Activated T-helper 1 cell treated with anti-CD3 and anti-CD28 coated beads, Interleukin-12 subunit alpha, Interleukin-12 subunit beta, Interleukin-2, Interleukin-4 antibody, amounts not matched to agents 30 ng/mL and 10 ng/mL and 1 ng/mL, durations not matched to agents 14 hours and 24 hours and 36 hours (primary cell): ENCODE results near the gene KSR2. TPM values are rescaled to one million over a fixed set of nuclear protein-coding genes. Genes with fewer than 3 reads are reported as not detected.

Experiments used
- DNase-seq: peaks from one replicate; pipeline ENCODE4 v3.0.0; 2021; ENCODE audit warnings: low spot score
- H3K27ac Mint-ChIP-seq: one replicate; pipeline ENCODE4 v1.8.0; 2021; ENCODE audit warnings: mild to moderate bottlenecking, mixed read lengths
- H3K27me3 Mint-ChIP-seq: one replicate; pipeline ENCODE4 v1.8.0; 2022; ENCODE audit warnings: mild to moderate bottlenecking, moderate library complexity, mixed read lengths; ENCODE audit not compliant: insufficient read depth
- H3K36me3 Mint-ChIP-seq: one replicate; pipeline ENCODE4 v1.8.0; 2021; ENCODE audit warnings: low read depth, mixed read lengths
- H3K4me1 Mint-ChIP-seq: one replicate; pipeline ENCODE4 v1.8.0; 2021; ENCODE audit warnings: low read depth, mixed read lengths
- H3K4me3 Mint-ChIP-seq: one replicate; pipeline ENCODE4 v1.8.0; 2021; ENCODE audit warnings: mild to moderate bottlenecking, moderate library complexity, mixed read lengths
- H3K9me3 Mint-ChIP-seq: one replicate; pipeline ENCODE4 v1.8.0; 2021; ENCODE audit warnings: mixed read lengths
- intact Hi-C: fragments of 100-400 bp; cut with micrococcal nuclease; formaldehyde crosslinking; loops from one replicate; pipeline ENCODE4 v1.15.1; 2024
- total RNA-seq: library from RNA; stranded (reverse); gene quantifications from 2 replicates; pipeline ENCODE4 v1.2.3, GENCODE V29; 2022

Gene KSR2
- total RNA-seq, 1 donor from 2014 or later = 0.08 TPM

GRCh38 chr12:117469883-117470483 lies 498.8 kb downstream of the KSR2 start:
- no peaks in the 10 kb centered on the region for H3K36me3 Mint-ChIP-seq
- H3K9me3 Mint-ChIP-seq = peaks cover 5% of the 10 kb centered on the region
- no peak for DNase-seq
- no peak overlapping the region for H3K27ac Mint-ChIP-seq
- intact Hi-C loops = no loop called here
- no peak overlapping the region for H3K4me3 Mint-ChIP-seq
- no peaks in the 10 kb centered on the region for H3K27me3 Mint-ChIP-seq
- no peaks in the 10 kb centered on the region for H3K4me1 Mint-ChIP-seq

DNA sequence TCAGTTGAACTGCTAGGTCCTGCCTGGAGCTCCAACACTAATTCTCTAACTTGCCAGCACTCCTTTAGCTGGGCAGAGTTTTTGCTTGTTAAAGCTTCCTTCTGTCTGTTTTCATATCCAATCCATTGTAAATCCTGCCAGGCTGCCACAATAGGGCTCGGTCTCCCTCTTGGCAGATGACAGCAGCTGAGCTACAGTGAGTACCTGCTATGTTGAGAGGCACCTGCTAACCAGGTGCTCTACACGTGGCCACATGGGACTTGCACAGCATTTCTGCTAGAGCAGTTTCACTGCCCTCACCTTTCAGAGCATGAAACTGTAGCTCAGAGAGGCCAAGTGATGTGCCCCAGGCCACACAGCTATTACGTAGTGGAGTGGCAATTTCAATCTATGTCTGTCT lies 500.8 kb downstream of the KSR2 start:
- Mint-ChIP-seq H3K36me3 (no peaks in the 10 kb centered on the region), H3K4me1 (no peaks in the 10 kb centered on the region), H3K27me3 (no peaks in the 10 kb centered on the region), H3K4me3 (no peak overlapping the region), H3K9me3 (peaks cover 5% of the 10 kb centered on the region), H3K27ac (no peak overlapping the region)
- no peak for DNase-seq
- intact Hi-C loops = no loop called here

DNA sequence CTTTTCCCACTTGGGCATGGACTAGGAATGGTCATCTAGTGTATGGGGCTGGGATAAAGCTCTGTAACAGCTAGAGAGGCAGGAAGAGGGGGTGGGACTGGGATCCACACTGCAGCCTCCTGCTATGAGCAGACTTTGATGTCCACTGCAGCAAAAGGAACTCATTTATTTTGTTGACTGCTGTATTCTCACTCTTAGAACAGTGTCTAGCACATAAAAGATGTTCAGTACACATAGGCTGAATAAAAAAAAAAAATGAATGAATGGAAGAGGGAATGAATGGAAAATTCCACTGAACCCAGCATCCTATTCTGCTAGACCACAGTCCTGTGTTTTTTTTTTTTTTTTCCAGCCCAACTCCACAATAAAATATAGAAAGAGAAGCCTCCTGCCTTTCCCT lies 501.2 kb downstream of the KSR2 start:
- Mint-ChIP-seq H3K36me3 (no peaks in the 10 kb centered on the region), H3K27ac (no peak overlapping the region), H3K4me3 (no peak overlapping the region), H3K27me3 (no peaks in the 10 kb centered on the region), H3K4me1 (no peaks in the 10 kb centered on the region), H3K9me3 (peaks cover 5% of the 10 kb centered on the region)
- intact Hi-C loops = no loop called here
- DNase-seq = no peak

- intact Hi-C loops = no loop called here
- Mint-ChIP-seq H3K4me3 (no peak overlapping the region), H3K4me1 (no peaks in the 10 kb centered on the region), H3K9me3 (peaks cover 5% of the 10 kb centered on the region), H3K27ac (no peak overlapping the region), H3K36me3 (no peaks in the 10 kb centered on the region), H3K27me3 (no peaks in the 10 kb centered on the region)
- DNase-seq = no peak
These were observed 502.0 kb downstream of the KSR2 start for GRCh38 chr12:117466677-117467362.

DNA sequence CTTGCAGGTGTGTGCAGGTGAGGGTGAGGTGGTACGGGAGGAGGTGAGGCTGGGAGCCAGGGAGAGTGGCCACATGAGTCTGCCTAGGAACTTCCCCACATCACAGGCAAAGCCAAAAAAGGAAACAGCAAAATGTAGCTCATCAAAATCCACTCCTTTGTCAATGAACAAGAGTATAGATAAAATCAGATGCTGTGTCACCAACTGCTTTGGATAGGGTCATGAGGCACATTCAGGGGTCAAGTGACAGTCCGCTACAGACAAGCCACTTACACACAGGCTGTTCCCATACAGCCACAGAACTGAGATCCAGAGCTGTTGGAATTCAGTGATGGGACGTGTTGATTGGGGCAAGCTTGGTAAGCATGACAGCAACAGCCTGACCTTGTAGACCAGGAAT lies 507.1 kb downstream of the KSR2 start:
- no peak overlapping the region for H3K4me3 Mint-ChIP-seq
- intact Hi-C loops = no loop called here
- H3K9me3 Mint-ChIP-seq = no peaks in the 10 kb centered on the region
- H3K27ac Mint-ChIP-seq = no peak overlapping the region
- H3K36me3 Mint-ChIP-seq = no peaks in the 10 kb centered on the region
- peaks cover 2% of the 10 kb centered on the region for H3K27me3 Mint-ChIP-seq
- no peak for DNase-seq
- no peaks in the 10 kb centered on the region for H3K4me1 Mint-ChIP-seq

DNA sequence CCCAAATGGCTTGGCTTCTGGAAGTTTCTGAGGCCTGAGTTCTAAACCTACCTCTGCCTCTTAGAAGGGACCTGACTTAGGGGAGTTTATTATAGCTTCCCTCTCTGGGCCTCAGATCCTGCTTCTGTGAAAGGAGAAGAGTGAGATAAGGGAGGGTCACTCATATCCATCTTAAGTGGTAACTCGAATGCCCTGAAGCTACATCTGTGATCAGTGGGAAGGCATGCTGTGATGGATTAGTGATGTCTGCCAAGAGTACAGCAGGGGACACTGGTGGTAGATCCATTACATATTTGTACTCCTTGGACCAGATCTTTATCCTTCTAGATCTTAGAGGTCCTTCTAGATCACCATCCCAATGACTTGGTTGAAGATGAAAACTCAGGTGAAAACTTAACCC lies 509.6 kb downstream of the KSR2 start:
- Mint-ChIP-seq H3K4me1 (no peaks in the 10 kb centered on the region), H3K9me3 (no peaks in the 10 kb centered on the region), H3K36me3 (no peaks in the 10 kb centered on the region), H3K27me3 (peaks cover 2% of the 10 kb centered on the region), H3K27ac (no peak overlapping the region), H3K4me3 (no peak overlapping the region)
- intact Hi-C loops = no loop called here
- no peak for DNase-seq

- intact Hi-C loops = no loop called here
- Mint-ChIP-seq H3K4me1 (no peaks in the 10 kb centered on the region), H3K4me3 (no peak overlapping the region), H3K27ac (no peak overlapping the region), H3K36me3 (no peaks in the 10 kb centered on the region), H3K9me3 (no peaks in the 10 kb centered on the region), H3K27me3 (peaks cover 2% of the 10 kb centered on the region)
- no peak for DNase-seq
These were observed 511.6 kb downstream of the KSR2 start for GRCh38 chr12:117457189-117457588.

- Mint-ChIP-seq H3K4me3 (no peak overlapping the region), H3K36me3 (no peaks in the 10 kb centered on the region), H3K4me1 (no peaks in the 10 kb centered on the region), H3K27ac (no peak overlapping the region), H3K27me3 (peaks cover 2% of the 10 kb centered on the region), H3K9me3 (no peaks in the 10 kb centered on the region)
- DNase-seq = no peak
- intact Hi-C loops = no loop called here
These were observed 512.7 kb downstream of the KSR2 start for GRCh38 chr12:117456076-117456475.

GRCh38 chr12:117453961-117454360 lies 514.8 kb downstream of the KSR2 start:
- Mint-ChIP-seq H3K36me3 (no peaks in the 10 kb centered on the region), H3K4me1 (no peaks in the 10 kb centered on the region), H3K9me3 (no peaks in the 10 kb centered on the region), H3K4me3 (no peak overlapping the region), H3K27me3 (peaks cover 2% of the 10 kb centered on the region), H3K27ac (no peak overlapping the region)
- DNase-seq = no peak
- intact Hi-C loops = no loop called here

GRCh38 chr12:117452112-117452511 lies 516.7 kb downstream of the KSR2 start:
- H3K4me3 Mint-ChIP-seq = no peak overlapping the region
- intact Hi-C loops = no loop called here
- H3K36me3 Mint-ChIP-seq = no peaks in the 10 kb centered on the region
- H3K27me3 Mint-ChIP-seq = no peaks in the 10 kb centered on the region
- no peak overlapping the region for H3K27ac Mint-ChIP-seq
- no peaks in the 10 kb centered on the region for H3K4me1 Mint-ChIP-seq
- H3K9me3 Mint-ChIP-seq = no peaks in the 10 kb centered on the region
- no peak for DNase-seq

DNA sequence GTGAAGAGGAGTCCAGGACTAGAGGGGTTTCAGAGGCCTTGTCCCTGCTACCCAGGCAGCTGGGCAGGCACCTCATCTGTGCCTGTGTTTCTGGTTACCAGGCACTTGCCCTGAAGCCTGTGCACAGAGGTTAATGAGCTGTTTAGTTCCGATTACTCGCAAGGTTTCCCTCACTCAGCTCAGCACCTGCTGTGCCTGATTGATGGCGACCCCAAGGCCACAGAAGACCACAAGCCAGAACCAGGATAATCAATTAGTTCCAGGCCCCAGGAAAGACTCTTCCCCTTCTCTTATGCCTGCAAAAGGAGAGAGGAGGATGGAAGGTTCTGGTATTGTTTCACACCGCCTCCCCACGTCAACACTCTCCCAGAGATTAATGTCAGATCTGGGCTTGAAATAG lies 518.6 kb downstream of the KSR2 start:
- no peak for DNase-seq
- intact Hi-C loops = no loop called here
- H3K9me3 Mint-ChIP-seq = no peaks in the 10 kb centered on the region
- H3K27me3 Mint-ChIP-seq = no peaks in the 10 kb centered on the region
- no peaks in the 10 kb centered on the region for H3K36me3 Mint-ChIP-seq
- H3K4me1 Mint-ChIP-seq = no peaks in the 10 kb centered on the region
- no peak overlapping the region for H3K4me3 Mint-ChIP-seq
- no peak overlapping the region for H3K27ac Mint-ChIP-seq

DNA sequence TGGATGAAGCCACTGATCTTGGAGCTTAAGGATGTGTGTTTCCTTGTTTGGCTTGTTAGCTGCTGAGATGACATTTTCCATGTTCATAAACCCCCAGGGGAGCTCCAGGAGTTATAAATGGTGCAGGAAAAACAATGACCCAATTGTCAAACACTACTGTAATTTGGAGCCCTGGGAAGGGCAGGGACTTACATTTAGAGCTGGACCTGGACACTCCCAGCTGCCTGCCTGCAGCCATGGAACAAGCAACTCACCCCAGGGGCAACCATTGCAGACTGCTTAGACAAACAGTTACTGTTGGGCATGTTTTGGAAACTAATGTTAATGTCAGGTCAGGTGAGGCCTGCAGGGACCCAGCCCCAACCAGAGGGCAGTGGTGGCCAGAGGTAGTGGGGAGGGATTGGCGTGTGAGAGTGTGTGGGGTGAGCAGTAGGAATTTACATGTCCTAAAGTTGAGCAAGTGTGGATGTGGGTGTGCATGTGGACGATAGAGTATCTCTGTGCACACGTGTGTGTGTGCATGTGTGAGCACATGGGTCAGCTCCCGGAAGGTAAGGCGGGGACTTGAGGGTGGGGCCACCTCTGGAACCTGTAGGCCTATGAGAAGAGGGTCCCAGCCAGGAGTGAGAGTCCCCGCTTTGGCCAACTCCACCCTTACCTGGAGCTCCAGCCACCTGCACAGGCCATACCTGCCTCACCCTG lies 521.0 kb downstream of the KSR2 start:
- no peaks in the 10 kb centered on the region for H3K27me3 Mint-ChIP-seq
- no peaks in the 10 kb centered on the region for H3K4me1 Mint-ChIP-seq
- no peaks in the 10 kb centered on the region for H3K36me3 Mint-ChIP-seq
- no peaks in the 10 kb centered on the region for H3K9me3 Mint-ChIP-seq
- H3K4me3 Mint-ChIP-seq = no peak overlapping the region
- H3K27ac Mint-ChIP-seq = no peak overlapping the region
- no peak for DNase-seq
- intact Hi-C loops = no loop called here

GRCh38 chr12:117444781-117445180 lies 524.0 kb downstream of the KSR2 start:
- H3K9me3 Mint-ChIP-seq = no peaks in the 10 kb centered on the region
- no peaks in the 10 kb centered on the region for H3K4me1 Mint-ChIP-seq
- H3K4me3 Mint-ChIP-seq = no peak overlapping the region

More at GRCh38 chr12:117444781-117445180, 524.0 kb downstream of the KSR2 start:
- no peak for DNase-seq
- intact Hi-C loops = no loop called here
- Mint-ChIP-seq H3K27me3 (no peaks in the 10 kb centered on the region), H3K27ac (no peak overlapping the region), H3K36me3 (no peaks in the 10 kb centered on the region)
